HT-29 (cell line): ENCODE results near the gene TIMM10B. TPM values are rescaled to one million over a fixed set of nuclear protein-coding genes. Genes with fewer than 3 reads are reported as not detected.

Experiments used
- DNase-seq: peaks from one replicate; pipeline ENCODE4 v3.0.0-alpha.2; 2015; ENCODE audit warnings: low spot score
- total RNA-seq: library from RNA; depleted of rRNA; stranded (reverse); fragments of >200 nt; shearing (Covaris generic); gene quantifications from 2 replicates; pipeline ENCODE4 v1.2.3, GENCODE V29; 2014

The TIMM10B gene
- total RNA-seq, 1 experiment from 2014 or later, result 48.0 TPM

GRCh38 chr11:6469599-6469998, 11.7 kb upstream of the TIMM10B start:
- DNase-seq, result no peak

GRCh38 chr11:6472934-6473333, 8.4 kb upstream of the TIMM10B start:
- DNase-seq, result no peak

- peak; percentile 90 for DNase-seq
Observed at GRCh38 chr11:6473451-6474412, 7.6 kb upstream of the TIMM10B start, which contains the start of gene TRIM3. Gene TRIM3 (minus strand): TSS chr11:6473941. CDS start chr11:6465695, 8,246 bp downstream.

- DNase-seq, result no peak
Observed at GRCh38 chr11:6474413-6474792, 6.9 kb upstream of the TIMM10B start.

- peak; percentile 38 for DNase-seq
Observed at GRCh38 chr11:6474806-6475500, 6.3 kb upstream of the TIMM10B start.

- peak; percentile 42 for DNase-seq
Observed at GRCh38 chr11:6475936-6476335, 5.4 kb upstream of the TIMM10B start.

- no peak for DNase-seq
Observed at GRCh38 chr11:6476571-6476970, 4.7 kb upstream of the TIMM10B start.

GRCh38 chr11:6480299-6480914, 894 bp upstream of the TIMM10B start:
- no peak for DNase-seq

- DNase-seq, result no peak
Observed at GRCh38 chr11:6481924-6482275, 599 bp downstream of the TIMM10B start.

- DNase-seq, result no peak
Observed at GRCh38 chr11:6482441-6482840, 1.1 kb downstream of the TIMM10B start.

- no peak for DNase-seq
Observed at GRCh38 chr11:6483015-6483414, 1.7 kb downstream of the TIMM10B start.

- DNase-seq, result no peak
Observed at GRCh38 chr11:6485661-6486060, 4.4 kb downstream of the TIMM10B start.

GRCh38 chr11:6486256-6486655, 5.0 kb downstream of the TIMM10B start:
- no peak for DNase-seq

GRCh38 chr11:6486938-6487337, 5.6 kb downstream of the TIMM10B start:
- DNase-seq, result no peak

- no peak for DNase-seq
Observed at GRCh38 chr11:6488342-6488741, 7.0 kb downstream of the TIMM10B start.

- DNase-seq, result no peak
Observed at GRCh38 chr11:6488821-6489220, 7.5 kb downstream of the TIMM10B start.

- no peak for DNase-seq
Observed at GRCh38 chr11:6489306-6489705, 8.0 kb downstream of the TIMM10B start.

GRCh38 chr11:6497069-6497839, 16.0 kb downstream of the TIMM10B start, which contains the start of gene DNHD1:
Gene DNHD1 (plus strand): TSS chr11:6497280. CDS start chr11:6498216, 936 bp downstream.
- no peak for DNase-seq

GRCh38 chr11:6498121-6498520, 16.8 kb downstream of the TIMM10B start:
- no peak for DNase-seq

GRCh38 chr11:6498544-6498943, 17.2 kb downstream of the TIMM10B start:
- no peak for DNase-seq

- DNase-seq, result no peak
Observed at GRCh38 chr11:6502382-6502781, 21.1 kb downstream of the TIMM10B start.
